ENCODE measurements around the gene BAK1. TPM values are rescaled to one million over a fixed set of nuclear protein-coding genes. Genes with fewer than 3 reads are reported as not detected.

Gene BAK1
- total RNA-seq, 6 donors from 2014 or later, result 9.2 to 23.5 (median 13.7) TPM

DNA sequence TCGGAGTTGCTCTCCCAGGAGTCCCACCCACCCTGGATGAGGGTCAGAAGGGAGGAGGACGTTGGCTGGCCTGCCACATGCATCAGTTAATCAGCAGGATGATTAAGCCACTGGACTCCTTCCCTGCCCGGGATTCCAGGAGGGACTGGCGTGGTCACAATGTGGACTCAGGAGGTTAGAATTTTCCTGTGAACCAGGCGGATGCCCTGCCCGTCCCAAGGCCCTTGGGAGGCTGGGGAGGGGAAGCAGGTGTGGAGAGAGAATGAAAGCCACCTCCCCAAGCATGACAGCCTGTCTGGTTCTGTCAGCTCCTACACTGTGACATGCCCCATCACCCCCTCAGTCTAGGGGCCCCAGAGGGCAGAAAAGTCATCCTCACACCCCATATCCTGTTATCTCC, 29.5 kb upstream of the BAK1 start:
- Histone ChIP-seq H3K4me1 (peaks cover 13 to 31% (median 17%) of the 10 kb centered on the region in 4 donors), H3K4me3 (no peak overlapping the region), H3K27ac (peak overlapping the region in 3 of 4 donors; percentile 35 to 69 (median 60)), H3K9me3 (no peaks in the 10 kb centered on the region), H3K27me3 (no peaks in the 10 kb centered on the region), H3K36me3 (no peaks in the 10 kb centered on the region)
- peak in 1 of 2 donors; percentile 64 for ATAC-seq (ENCODE audit: low FRiP score in 2 of 2)
- TF ChIP-seq POLR2A (IDR thresholded peaks at IDR 0.05) (no peak), EP300 (IDR thresholded peaks at IDR 0.05) (no peak), POLR2AphosphoS5 (IDR thresholded peaks at IDR 0.05) (no peak)
- TF ChIP-seq, protein P1, sequence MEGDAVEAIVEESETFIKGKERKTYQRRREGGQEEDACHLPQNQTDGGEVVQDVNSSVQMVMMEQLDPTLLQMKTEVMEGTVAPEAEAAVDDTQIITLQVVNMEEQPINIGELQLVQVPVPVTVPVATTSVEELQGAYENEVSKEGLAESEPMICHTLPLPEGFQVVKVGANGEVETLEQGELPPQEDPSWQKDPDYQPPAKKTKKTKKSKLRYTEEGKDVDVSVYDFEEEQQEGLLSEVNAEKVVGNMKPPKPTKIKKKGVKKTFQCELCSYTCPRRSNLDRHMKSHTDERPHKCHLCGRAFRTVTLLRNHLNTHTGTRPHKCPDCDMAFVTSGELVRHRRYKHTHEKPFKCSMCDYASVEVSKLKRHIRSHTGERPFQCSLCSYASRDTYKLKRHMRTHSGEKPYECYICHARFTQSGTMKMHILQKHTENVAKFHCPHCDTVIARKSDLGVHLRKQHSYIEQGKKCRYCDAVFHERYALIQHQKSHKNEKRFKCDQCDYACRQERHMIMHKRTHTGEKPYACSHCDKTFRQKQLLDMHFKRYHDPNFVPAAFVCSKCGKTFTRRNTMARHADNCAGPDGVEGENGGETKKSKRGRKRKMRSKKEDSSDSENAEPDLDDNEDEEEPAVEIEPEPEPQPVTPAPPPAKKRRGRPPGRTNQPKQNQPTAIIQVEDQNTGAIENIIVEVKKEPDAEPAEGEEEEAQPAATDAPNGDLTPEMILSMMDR (IDR thresholded peaks at IDR 0.05), result no peak
- no peak for DNase-seq
- WGBS, 2 donors, result 71 to 74% methylated on average over 6 of the region's 6 CpGs

DNA sequence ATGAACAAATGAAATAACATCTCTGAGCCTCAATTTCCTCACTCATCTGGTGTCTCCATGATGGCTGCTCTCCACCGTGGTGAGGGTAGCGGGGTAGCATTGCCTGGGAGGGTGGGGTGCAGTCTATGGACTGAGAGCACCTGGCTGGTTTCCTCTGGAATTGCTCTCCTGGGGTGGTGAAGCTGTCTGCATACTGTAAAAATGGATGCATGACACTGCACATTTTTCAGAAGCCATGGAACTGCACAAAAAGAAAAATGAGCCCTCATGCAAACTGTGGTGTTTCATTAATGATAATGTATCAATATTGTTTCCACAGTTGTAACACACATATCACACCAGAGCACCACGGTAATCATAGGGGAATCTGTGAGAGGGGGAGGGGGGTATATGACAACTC, 28.9 kb upstream of the BAK1 start:
- Histone ChIP-seq H3K4me1 (peaks cover 13 to 31% (median 17%) of the 10 kb centered on the region in 4 donors), H3K27ac (no peak overlapping the region)

DNA sequence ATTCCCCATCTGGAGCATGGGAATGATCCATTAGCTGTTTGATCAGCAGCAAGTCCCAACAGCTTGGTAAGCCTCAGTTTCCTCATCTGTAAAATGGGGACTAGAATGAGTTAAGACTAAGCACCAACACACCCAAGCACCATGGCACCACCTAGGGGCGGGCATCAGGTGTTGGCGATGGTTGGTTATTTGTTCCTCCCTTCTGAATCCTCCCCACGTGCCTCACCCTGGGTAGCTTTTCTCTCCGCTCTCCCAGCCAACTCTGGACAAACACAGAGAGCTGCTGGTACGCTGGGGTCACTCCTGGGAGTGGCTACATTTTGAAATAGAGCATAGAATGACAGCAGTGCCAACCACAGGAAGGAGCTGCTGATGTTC, 27.7 kb upstream of the BAK1 start:
- Histone ChIP-seq H3K4me3 (no peak overlapping the region), H3K27ac (no peak overlapping the region), H3K4me1 (peaks cover 13 to 31% (median 17%) of the 10 kb centered on the region in 4 donors), H3K36me3 (no peaks in the 10 kb centered on the region), H3K27me3 (no peaks in the 10 kb centered on the region), H3K9me3 (no peaks in the 10 kb centered on the region)
- peak in 1 of 2 donors; percentile 60 for DNase-seq
- WGBS, 2 donors, result 60 to 73% methylated on average over 5 of the region's 5 CpGs
- peak in 1 of 2 donors; percentile 54 for ATAC-seq (ENCODE audit: low FRiP score in 2 of 2)
- TF ChIP-seq POLR2A (IDR thresholded peaks at IDR 0.05), result no peak
- TF ChIP-seq, protein P1 (IDR thresholded peaks at IDR 0.05), result peak in 3 of 6 experiments; percentile 32 to 40 (median 37)

More for the DNA sequence above, 28.9 kb upstream of the BAK1 start:
- WGBS, 2 donors, result 51 to 53% methylated on average over 3 of the region's 3 CpGs
- Histone ChIP-seq H3K36me3 (no peaks in the 10 kb centered on the region), H3K27me3 (no peaks in the 10 kb centered on the region), H3K4me3 (no peak overlapping the region), H3K9me3 (no peaks in the 10 kb centered on the region)
- DNase-seq (no peak), ATAC-seq (ENCODE audit: low FRiP score in 2 of 2) (no peak)
- TF ChIP-seq EP300 (IDR thresholded peaks at IDR 0.05), result no peak

DNA sequence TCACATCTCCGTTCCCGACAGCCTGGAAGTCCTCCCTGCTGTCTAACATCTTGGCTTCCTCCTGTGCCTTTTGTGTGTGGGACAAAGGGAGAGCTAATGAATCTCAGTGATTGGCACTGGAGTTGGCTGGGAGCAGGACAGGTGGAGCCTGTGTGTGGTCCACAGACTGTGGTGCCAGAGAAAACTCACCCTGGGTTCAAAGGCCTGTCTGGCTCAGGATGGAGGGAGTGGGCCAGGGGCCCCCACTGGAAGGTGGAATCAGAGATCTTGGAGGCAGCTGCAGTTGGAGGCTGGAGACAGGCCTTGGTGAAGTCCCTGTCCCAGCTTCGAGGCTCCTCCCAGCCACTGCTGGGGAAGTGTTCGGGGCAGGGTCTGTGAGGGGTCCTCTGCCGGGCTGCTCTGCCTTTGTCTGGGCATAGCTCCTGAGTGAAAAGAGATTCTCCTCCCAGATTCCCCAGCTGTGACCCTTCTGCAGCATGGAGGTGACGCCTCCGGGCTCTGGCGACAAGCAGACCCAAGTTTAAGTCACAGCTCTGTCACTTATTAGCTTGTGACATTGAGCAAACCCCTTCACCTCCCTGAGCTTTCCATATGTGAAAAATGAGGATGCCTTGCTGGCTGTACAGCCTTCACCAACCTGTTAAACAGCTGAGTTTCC, 27.2 kb upstream of the BAK1 start:
- no peak for DNase-seq
- Histone ChIP-seq H3K4me1 (peaks cover 13 to 31% (median 17%) of the 10 kb centered on the region in 4 donors), H3K27me3 (no peaks in the 10 kb centered on the region), H3K9me3 (no peaks in the 10 kb centered on the region), H3K27ac (no peak overlapping the region), H3K4me3 (no peak overlapping the region), H3K36me3 (no peaks in the 10 kb centered on the region)
- TF ChIP-seq, protein P1 (IDR thresholded peaks at IDR 0.05), result no peak
- TF ChIP-seq POLR2A (IDR thresholded peaks at IDR 0.05) (no peak), EP300 (IDR thresholded peaks at IDR 0.05) (no peak), POLR2AphosphoS5 (IDR thresholded peaks at IDR 0.05) (no peak)
- ATAC-seq (ENCODE audit: low FRiP score in 2 of 2), result no peak
- 51 to 82% methylated on average over 2 to 8 of the region's 8 CpGs for WGBS, 2 donors

DNA sequence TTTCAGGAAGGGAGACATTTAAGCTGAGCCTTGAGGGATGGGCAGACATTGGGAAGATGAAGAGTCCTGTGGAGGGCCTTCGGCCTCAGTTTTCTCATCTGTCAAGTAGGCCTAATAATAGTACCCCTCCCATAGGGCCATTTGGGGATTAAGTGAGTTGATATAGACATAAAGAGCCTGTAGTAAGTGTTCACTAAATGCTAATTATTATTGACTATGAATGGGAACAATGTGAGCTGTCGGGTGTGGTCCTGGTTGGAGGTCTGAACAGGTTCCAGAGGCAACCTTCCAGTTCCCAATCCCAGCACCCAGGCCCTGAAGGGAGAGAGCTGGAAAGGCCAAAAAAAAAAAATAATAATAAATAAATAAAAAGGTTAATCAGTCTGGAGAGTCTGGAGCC, 26.6 kb upstream of the BAK1 start:
- no peak for TF ChIP-seq POLR2A (IDR thresholded peaks at IDR 0.05)
- no peak for TF ChIP-seq EP300 (IDR thresholded peaks at IDR 0.05)
- TF ChIP-seq, protein P1 (IDR thresholded peaks at IDR 0.05), result no peak
- no peak for TF ChIP-seq POLR2AphosphoS5 (IDR thresholded peaks at IDR 0.05)
- DNase-seq (no peak), ATAC-seq (ENCODE audit: low FRiP score in 2 of 2) (no peak)
- Histone ChIP-seq H3K36me3 (no peaks in the 10 kb centered on the region), H3K27me3 (no peaks in the 10 kb centered on the region), H3K4me3 (no peak overlapping the region), H3K4me1 (peaks cover 13 to 31% (median 17%) of the 10 kb centered on the region in 4 donors), H3K9me3 (no peaks in the 10 kb centered on the region), H3K27ac (no peak overlapping the region)
- 89 to 96% methylated on average over 2 of the region's 2 CpGs for WGBS, 2 donors

Data from upper lobe of left lung (tissue), 6 donors.